Astrocyte of the spinal cord (primary cell): ENCODE measurements around the gene NCKAP5.

ENCODE experiments used
- DNase-seq: peaks from one replicate; pipeline ENCODE4 v3.0.0; 2011; ENCODE audit warnings: low read depth, low spot score
- H3K4me3 ChIP-seq: 2 replicates; pipeline ENCODE4 v1.5.1; 2011; ENCODE audit warnings: low read depth, mild to moderate bottlenecking, low read length, moderate library complexity
- in situ Hi-C: cut with HindIII; loops from 2 replicates; pipeline ENCODE4 v1.10.0; 2017; ENCODE audit warnings: low sequenced_read_pairs
- TF ChIP-seq, protein P1 (sequence below): IDR thresholded peaks from 2 replicates; pipeline ENCODE4 v1.5.1; 2012; ENCODE audit warnings: low read depth, mild to moderate bottlenecking, low read length, inconsistent platforms

Gene NCKAP5

DNA sequence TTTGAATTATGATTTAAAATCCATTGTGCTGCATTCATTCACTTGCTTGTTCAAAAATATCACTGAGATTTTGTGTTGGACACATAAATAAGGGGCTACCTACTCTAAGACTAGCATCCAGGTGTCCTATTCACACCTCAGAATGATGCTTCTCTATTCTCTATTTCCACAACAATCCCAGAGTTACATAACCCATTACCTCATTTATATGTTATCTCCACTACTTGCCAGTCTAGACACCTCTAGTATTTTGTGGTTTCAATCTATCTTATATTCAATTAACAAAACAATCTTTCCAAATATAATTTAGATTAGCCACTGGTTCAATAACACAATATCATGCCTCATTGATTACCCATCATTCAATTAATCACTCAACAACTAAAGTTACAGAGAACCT, 409.8 kb downstream of the NCKAP5 start:
- no peak for DNase-seq
- H3K4me3 ChIP-seq, result no peak overlapping the region
- in situ Hi-C loops, result no loop called here

DNA sequence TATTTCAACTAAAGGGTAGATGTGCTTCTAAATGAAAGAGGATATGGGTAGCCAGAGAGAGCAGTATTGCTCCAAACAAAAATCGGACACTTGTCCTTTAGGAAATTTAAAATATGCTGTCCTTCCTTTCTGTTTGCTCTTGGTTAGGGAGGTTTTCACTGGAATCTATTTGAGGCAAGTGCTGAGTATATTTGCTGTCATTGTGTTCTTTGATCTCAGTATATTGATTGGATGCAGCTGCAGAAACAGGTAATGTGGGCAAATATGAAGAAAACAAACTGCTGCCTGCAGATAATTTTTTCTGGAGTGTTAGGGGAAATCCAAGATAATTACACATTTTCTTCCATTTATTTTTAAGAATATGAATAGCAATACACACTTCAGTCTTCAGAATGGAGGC, 410.2 kb downstream of the NCKAP5 start:
- DNase-seq, result no peak
- in situ Hi-C loops, result no loop called here
- H3K4me3 ChIP-seq, result no peak overlapping the region
- TF ChIP-seq, protein P1, sequence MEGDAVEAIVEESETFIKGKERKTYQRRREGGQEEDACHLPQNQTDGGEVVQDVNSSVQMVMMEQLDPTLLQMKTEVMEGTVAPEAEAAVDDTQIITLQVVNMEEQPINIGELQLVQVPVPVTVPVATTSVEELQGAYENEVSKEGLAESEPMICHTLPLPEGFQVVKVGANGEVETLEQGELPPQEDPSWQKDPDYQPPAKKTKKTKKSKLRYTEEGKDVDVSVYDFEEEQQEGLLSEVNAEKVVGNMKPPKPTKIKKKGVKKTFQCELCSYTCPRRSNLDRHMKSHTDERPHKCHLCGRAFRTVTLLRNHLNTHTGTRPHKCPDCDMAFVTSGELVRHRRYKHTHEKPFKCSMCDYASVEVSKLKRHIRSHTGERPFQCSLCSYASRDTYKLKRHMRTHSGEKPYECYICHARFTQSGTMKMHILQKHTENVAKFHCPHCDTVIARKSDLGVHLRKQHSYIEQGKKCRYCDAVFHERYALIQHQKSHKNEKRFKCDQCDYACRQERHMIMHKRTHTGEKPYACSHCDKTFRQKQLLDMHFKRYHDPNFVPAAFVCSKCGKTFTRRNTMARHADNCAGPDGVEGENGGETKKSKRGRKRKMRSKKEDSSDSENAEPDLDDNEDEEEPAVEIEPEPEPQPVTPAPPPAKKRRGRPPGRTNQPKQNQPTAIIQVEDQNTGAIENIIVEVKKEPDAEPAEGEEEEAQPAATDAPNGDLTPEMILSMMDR, result no peak

More for the DNA sequence above, 409.8 kb downstream of the NCKAP5 start:
- TF ChIP-seq, protein P1, result no peak

DNA sequence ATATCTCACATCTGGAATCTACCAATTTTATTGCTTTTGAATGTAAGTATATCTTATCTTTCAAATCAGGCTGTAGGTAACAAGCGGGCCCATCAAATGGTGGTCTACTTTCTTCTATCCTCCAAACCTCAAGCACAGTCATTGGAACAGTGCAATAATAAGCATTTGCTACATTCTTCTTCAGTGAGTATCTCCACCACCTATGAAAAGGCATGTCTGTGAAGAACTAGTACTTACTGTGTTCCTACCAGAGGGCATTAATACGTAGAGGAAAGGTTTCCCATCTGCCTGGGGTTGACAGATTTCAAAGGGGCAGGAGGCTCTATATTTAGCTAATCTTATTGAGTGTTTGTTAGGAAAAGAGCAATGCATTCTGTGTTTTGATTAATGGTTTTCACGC, 411.1 kb downstream of the NCKAP5 start:
- in situ Hi-C loops, result no loop called here
- DNase-seq, result no peak
- no peak overlapping the region for H3K4me3 ChIP-seq
- TF ChIP-seq, protein P1, result no peak

DNA sequence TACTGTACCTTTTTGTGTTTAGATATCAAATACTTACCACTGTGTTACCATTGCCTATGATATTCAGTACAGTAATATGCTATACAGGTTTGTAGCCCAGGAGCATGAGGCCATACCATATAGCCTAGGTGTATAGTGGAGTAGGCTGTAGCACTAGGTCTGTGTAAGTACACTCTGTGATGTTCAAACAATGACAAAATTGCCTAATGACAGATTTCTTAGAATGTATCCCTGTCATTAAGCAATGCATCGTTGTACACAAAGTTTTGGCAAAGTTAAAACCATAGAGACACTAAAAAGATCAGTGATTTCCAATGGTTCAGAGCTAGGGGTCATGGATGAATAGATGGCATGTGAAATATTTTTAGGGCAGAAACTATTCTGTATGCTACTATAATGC, 415.5 kb downstream of the NCKAP5 start:
- TF ChIP-seq, protein P1, result no peak
- DNase-seq, result no peak
- H3K4me3 ChIP-seq, result no peak overlapping the region
- in situ Hi-C loops, result no loop called here

DNA sequence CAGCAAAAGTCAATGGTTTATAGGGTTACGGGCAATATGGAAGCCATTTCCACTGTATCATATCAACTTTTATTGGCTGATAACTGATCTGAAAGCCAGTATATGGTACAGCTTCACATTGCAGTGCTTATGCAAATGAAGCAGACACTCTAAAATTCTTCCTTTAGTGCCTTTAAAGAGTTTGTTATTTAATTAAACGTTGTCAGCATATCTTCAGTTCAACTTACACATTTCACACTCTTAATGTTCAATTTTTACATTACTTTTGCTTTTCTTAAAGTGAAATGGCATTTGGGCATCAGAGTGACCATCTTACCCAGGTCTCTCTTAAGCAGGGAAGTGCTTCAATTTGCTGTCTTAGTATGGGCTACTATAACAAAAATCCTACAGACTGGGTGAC, 420.1 kb downstream of the NCKAP5 start:
- no peak overlapping the region for H3K4me3 ChIP-seq
- in situ Hi-C loops, result no loop called here
- DNase-seq, result no peak

DNA sequence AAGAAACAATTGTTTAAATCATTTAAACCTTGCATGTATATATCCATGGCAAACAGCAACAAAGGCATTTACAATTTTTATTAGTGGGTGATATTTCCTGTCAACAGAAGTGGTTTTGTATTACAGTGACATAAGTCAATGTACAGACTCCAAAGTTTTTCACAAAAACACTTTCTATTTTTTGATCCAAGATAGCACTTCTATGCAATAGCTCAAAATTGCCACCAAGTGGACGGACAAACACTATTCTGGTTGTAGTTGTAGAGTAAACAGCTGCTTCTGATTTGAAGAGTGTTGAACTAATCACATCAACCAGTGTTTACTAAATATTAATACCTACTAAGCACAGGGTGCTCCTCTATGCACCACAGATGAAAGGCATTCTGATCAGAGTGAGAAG, 421.4 kb downstream of the NCKAP5 start:
- H3K4me3 ChIP-seq, result no peak overlapping the region
- in situ Hi-C loops, result no loop called here
- DNase-seq, result no peak
- TF ChIP-seq, protein P1, result no peak

More for the DNA sequence above, 420.1 kb downstream of the NCKAP5 start:
- TF ChIP-seq, protein P1, result no peak

DNA sequence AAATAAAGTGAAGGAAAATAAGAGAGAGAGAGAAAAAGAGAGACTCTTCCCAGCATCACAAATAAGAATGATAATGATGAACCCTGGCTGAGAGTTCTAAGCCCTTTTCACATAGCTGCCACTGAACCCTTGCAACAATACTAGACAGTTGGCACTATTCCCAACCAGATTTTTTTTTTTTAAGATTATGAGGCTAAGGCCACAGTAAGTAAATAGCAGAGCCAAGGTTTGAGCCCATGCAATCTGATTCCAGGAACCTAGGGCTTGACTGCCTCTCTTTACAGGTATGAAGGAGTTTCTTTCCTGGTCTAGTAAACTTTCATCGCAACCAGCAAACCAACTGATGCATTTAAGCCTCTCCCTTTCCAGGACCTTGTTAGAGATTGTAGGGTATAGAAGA, 424.6 kb downstream of the NCKAP5 start:
- in situ Hi-C loops, result no loop called here
- TF ChIP-seq, protein P1, result no peak
- no peak overlapping the region for H3K4me3 ChIP-seq
- no peak for DNase-seq
